Testis (tissue), 2 donors: ENCODE measurements around the gene BLOC1S6.

Experiments used
- CTCF ChIP-seq, 3 experiments: fragments of 450-650 bp in 2 of 3; fragments of 200-600 bp in 1 of 3; sonication (generic) in 1 of 3; IDR thresholded peaks; one replicate each; pipeline ENCODE4 v1.5.1; 2016 to 2019; ENCODE audit warnings: antibody characterized with exemption in 3 of 3, mild to moderate bottlenecking in 2 of 3, moderate library complexity in 1 of 3
- POLR2A ChIP-seq: fragments of 450-650 bp; IDR thresholded peaks from one replicate; pipeline ENCODE4 v1.6.1; 2017; ENCODE audit warnings: antibody characterized with exemption, mild to moderate bottlenecking, moderate library complexity

DNA sequence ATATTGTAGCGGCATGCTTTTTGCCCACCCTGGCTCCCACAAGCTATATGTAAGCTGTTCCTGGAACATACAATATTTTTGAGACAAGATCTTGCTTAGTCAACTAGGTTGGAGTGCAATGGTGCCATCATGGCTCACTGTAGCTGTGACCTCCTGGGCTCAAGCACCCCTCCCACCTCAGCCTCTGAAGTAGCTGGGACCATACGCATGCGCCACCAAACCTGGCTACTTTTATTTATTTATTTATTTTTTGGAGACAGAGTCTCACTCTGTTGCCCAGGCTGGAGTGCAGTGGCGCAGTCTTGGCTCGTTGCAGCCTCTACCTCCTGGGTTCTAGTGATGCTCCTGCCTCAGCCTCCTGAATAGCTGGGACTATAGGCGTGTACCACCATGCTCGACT is 41.0 kb downstream of the BLOC1S6 start:
- TF ChIP-seq CTCF (IDR thresholded peaks at IDR 0.05) = no peak
- TF ChIP-seq POLR2A = no peak
